GM18951 (cell line): ENCODE measurements around the gene GPHN.
"Not testable (repeated sequence)": the region's sequence is repeated elsewhere in the genome, so short reads cannot be mapped to it uniquely, and the experiment has no call there.

ENCODE experiments used
- POLR2A ChIP-seq: IDR thresholded peaks from 4 replicates; pipeline ENCODE4 v1.6.1; 2011; ENCODE audit warnings: mild to moderate bottlenecking; ENCODE audit not compliant: insufficient read length, insufficient read depth; ENCODE audit errors: extremely low read depth
- in situ Hi-C: fragments of 300-500 bp; cut with MboI; formaldehyde crosslinking; loops from one replicate; pipeline ENCODE4 v1.12.0; 2022; ENCODE audit warnings: low sequenced_read_pairs, mixed read lengths, inconsistent platforms; ENCODE audit not compliant: unreplicated experiment

The GPHN gene

DNA sequence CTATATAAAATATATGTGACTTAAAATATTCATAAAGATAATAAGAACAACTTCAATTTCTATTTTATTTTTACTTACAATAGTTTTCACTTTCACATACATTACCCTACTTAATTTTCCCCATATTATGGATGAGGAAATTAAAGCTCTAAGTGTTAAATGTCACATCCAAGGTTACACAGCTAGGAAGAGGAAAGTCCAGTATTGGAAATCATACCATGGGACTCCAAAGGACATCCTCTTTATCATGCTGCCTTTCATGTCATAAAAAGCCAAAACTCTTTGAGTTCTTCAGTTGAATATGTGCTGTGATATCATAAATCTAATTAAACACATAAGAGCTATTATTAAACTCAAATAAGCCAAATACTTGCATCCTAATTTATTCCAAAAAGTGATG is 508.9 kb downstream of the GPHN start:
- no peak for TF ChIP-seq POLR2A
- in situ Hi-C loops = no loop called here

DNA sequence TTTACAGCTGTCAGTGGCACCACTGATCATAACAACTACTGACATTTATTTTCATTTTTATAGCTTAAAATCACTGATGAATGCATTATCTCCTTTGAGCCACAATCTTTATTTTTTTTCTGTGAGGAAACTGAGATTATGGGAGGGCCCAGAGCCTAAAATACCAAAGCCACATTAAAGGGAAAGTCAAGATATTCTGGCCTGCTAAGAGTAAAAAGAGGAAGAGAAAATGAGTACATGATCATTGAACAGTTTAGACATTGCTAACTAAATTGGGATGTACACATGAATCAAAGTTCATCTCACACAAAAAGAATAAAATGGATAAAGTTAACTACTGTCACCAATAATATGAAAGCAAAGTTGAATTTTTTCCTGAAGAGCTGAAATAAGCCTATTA is 510.8 kb downstream of the GPHN start:
- in situ Hi-C loops = no loop called here

DNA sequence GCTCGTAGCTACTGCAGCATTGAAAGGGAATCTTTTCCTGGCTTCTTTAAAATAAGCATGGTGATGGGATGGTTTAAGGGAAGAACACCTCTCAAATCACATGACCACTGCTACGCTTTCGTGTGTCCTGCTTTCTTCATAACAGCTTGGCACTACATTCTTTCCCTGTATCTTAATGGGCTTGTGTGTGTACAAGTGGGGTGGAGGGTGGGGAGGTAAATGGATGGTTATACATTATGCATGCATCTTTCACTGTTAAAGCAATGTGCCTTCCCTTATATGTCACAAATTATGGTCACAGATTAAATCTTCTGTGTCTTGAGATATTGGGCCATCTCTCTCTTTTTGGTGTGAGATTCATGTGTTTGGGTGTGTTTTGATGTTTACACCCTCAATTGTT is 511.8 kb downstream of the GPHN start:
- no peak for TF ChIP-seq POLR2A
- in situ Hi-C loops = no loop called here

More for the DNA sequence above, 510.8 kb downstream of the GPHN start:
- no peak for TF ChIP-seq POLR2A

DNA sequence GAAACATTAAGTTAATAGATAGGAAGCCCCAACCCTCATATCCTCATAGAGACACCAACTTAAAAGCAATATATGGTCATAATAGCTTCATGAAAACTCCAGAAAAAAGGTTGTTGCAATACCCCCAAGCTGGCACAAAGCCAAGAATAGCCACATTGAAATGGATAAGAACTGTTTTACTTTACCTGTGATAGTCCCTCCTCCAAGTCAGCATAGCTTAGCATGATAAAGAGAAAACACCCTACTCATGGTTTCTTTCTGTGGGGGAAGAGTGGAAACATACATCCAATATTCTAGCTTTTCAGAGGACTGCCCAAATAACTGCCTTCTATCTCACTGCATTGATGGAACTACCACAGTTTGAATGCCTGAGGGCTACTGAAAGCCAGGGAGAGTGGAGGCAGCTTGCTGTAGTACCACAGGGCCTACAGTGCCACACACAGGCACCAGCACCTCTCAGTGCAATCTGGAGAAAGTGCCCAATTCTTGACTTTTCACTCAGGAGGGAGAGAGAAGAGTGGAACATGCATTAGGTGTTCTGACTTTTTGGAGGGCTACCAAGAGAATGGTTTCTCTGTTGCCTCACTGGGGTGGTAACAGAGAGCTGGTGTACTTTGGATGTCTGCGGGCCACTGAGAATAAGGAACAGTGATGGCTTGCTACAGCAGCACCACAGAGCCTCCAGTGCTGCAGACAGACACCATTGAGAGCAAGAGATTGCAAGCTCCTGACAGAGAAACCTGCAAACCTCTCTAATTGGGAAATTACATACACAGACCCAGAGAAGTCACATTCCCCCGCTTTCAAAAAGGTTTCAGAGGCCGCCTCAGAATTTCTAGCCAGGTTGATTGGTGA is 524.2 kb downstream of the GPHN start:
- in situ Hi-C loops = no loop called here
- no peak for TF ChIP-seq POLR2A

DNA sequence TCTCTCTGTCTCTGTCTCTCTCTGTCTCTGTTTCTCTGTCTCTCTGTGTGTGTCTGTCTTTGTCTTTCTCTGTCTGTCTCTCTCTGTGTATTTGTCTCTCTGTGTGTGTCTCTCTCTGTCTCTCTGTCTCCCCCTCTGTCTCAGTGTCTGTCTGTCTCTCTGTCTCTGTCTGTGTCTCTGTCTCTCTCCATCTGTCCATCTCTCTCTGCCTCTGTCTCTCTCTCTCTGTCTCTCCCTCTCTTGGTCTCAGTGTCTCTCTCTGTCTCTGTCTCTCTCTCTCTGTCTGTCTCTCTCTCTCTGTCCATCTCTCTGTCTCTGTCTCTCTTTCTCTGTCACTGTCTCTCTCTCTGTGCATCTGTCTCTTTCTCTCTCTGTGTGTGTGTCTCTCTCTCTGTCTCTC is 537.5 kb downstream of the GPHN start:
- no peak for TF ChIP-seq POLR2A
- in situ Hi-C loops = no loop called here

DNA sequence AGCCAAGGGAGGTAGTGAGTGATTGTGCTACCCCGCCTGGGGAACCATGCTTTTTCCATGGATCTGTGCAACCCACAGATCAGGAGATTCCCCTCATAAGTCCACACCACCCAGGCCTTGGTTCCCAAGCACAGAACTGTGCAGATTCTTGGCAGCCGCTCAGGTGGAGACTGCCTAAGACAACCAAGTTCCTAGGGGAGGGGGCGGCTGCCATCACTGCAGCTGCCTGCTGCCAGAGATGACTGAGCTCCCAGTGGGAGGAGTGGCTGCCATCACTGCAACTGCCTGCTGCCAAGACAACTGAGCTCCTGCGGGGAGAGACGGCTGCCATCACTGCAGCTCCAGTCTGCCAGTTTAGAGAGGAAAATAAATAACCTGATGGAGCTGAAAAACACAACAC is 542.9 kb downstream of the GPHN start:
- in situ Hi-C loops = no loop called here

DNA sequence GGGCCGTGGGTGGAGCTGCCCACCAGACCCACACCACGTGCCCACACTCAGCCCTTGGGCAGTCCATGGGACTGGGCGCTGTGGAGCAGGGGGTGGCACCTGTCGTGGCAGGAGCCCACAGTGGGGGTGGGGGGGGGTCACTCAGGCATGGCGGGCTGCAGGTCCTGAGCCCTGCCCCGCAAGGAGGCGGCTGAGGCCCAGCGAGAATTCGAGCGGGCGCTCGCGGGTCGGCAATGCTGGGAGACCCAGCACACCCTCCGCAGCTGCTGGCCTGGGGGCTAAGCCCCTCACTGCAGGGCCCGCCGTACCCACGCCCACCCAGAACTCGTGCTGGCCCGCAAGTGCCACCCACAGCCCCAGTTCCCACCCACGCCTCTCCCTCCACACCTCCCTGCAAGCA is 548.7 kb downstream of the GPHN start:
- in situ Hi-C loops = no loop called here
- no peak for TF ChIP-seq POLR2A

More for the DNA sequence above, 542.9 kb downstream of the GPHN start:
- TF ChIP-seq POLR2A = no peak

DNA sequence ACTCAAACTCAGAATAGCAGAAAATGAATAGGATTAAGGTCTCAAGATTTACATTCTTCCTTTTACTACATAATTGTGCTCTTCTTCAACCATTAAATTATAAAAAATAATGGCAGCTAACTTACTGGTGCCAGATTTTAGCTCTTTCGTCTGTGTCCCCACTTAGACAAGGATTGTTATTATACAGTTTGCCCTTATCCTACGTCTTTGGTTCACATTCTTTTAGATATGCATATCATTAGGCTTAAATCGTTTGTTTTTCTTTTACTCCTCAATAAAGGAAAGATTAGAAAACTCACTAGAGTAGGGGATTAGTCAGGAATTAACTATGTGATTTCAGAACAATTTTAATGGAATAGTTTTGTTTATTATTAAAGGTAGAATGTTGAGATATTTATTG is 551.6 kb downstream of the GPHN start:
- in situ Hi-C loops = no loop called here
- no peak for TF ChIP-seq POLR2A

DNA sequence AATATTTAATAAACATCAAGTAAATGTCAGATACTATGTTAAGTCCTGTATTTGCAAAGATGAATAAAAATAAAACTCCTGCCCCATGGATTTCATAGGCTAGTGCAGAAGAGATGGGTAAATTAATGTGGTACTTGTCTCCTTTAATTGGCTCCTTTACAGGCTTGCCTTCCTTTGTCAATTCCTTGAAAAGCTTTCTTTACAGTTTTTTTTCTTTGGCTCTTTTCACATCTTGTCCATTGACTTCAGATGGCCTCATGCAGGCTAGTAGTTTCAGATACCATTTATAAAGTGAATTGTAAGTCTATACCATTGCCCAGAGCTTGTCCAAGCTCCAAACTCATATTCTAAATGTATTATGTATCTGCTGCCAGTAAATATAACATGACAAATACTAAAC is 552.6 kb downstream of the GPHN start:
- no peak for TF ChIP-seq POLR2A
- in situ Hi-C loops = no loop called here

DNA sequence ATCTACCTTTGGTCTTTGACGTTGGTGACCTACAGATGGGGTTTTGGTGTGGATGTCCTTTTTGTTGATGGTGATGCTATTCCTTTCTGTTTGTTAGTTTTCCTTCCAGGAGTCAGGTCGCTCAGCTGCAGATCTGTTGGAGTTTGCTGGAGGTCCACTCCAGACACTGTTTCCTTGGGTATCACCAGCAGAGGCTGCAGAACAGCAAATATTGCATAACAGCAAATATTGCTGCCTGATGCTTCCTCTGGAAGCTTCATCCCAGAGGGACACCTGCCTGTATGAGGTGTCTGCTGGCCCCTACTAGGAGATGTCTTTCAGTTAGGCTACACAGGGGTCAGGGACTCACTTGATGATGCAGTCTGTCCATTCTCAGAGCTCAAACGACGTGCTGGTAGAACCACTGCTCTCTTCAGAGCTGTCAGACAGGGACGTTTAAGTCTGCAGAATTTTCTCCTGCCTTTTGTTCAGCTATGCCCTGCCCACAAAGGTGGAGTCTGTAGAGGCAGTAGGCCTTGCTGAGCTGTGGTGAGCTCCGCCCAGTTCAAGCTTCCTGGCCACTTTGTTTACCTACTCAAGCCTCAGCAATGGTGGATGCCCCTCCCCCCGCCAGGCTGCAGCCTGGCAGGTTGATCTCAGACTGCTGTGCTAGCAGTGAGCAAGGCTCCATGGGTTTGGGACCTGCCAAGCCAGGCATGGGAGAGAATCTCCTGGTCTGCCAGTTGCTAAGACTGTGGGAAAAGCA is 559.3 kb downstream of the GPHN start:
- in situ Hi-C loops = not testable (repeated sequence)

DNA sequence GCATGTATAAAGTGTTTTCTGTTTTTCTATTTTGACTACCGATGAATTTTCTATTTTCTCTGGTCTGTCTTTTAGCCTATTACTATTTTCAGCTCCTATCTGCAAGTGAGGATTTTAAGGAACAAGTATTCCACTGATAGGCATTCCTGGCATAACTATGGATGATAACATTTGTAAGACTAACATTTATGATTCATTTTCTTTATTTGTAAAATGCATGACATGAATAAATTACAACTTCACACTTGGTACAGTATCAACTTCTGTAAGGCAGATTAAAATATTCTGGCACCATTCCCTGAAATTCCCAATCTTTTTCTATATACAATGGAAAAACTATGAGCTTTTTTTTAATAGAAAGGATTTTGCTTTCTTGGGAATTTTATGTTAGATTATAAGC is 560.3 kb downstream of the GPHN start:
- TF ChIP-seq POLR2A = no peak
- in situ Hi-C loops = no loop called here

DNA sequence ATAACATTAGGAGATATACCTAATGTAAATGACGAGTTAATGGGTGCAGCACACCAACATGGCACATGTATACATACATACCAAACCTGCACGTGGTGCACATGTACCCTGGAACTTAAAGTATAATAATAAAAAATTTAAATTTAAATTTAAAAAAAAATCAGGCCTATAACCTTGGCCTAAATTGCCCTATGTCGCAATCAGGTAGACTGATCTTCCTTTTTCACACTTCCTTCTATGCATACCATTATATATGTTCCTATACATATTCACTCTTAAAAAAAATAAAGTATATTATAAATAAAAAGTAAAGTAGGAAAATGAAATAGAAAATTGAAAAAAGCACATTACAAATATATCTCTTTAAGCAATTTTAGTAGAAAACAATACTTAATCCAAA is 563.6 kb downstream of the GPHN start:
- in situ Hi-C loops = no loop called here
- TF ChIP-seq POLR2A = no peak

DNA sequence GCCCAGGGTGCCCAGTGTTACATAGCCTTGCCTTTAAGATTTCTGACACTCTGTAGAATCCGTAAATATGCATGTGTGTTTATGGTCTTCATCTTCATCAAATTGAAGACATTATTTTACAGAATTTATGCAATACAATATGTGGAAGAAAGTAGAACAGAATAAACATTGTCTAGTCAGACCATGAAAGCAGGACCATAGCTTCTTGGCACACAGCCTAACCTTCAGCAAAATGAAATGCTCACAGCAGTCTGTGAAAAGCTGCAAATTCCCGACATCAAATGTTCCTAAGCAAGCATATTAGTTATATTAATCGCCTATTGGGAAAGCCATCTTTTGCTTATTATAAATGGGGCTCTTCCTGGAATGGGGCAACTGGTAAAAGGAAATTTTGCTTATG is 570.0 kb downstream of the GPHN start:
- TF ChIP-seq POLR2A = no peak
- in situ Hi-C loops = no loop called here

DNA sequence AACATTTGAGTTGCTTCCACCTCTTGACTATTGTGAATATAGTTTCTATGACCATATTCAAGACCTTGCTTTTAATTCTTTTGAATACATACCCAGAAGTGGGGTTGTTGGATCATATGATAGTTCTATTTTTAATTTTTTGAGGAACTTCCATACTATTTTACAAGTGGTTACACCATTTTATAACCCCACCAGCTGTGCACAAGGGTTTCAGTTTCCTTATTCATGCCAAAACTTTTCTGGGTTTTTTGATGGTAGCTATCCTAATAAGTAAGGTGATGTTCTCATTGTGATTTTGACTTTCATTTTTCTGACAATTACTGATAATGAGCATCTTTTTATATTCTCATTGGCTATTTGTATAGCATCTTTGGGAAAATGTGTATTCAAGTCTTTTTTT is 571.9 kb downstream of the GPHN start:
- TF ChIP-seq POLR2A = no peak
- in situ Hi-C loops = no loop called here
